GM18502 (cell line): ENCODE results near the gene OSM.

ENCODE experiments used
- ATAC-seq: cut with Tn5 transposase; IDR thresholded peaks from one replicate; pipeline ENCODE4 v1.9.1; 2021; ENCODE audit warnings: mild to moderate bottlenecking; ENCODE audit not compliant: unreplicated experiment, poor library complexity

OSM gene

GRCh38 chr22:30286813-30287647 lies 20.4 kb upstream of the OSM start:
- no peak for ATAC-seq

- ATAC-seq: no peak
Measured at GRCh38 chr22:30286331-30286730, 19.7 kb upstream of the OSM start.

- no peak for ATAC-seq
Measured at GRCh38 chr22:30285846-30286200, 19.2 kb upstream of the OSM start.

GRCh38 chr22:30285176-30285845 lies 18.7 kb upstream of the OSM start:
- ATAC-seq: no peak

- ATAC-seq: no peak
Measured at GRCh38 chr22:30284666-30285065, 18.0 kb upstream of the OSM start.

- no peak for ATAC-seq
Measured at GRCh38 chr22:30284172-30284571, 17.5 kb upstream of the OSM start.

- no peak for ATAC-seq
Measured at GRCh38 chr22:30283342-30283741, 16.7 kb upstream of the OSM start.

- ATAC-seq: no peak
Measured at GRCh38 chr22:30282616-30283046, 16.0 kb upstream of the OSM start.

- ATAC-seq: no peak
Measured at GRCh38 chr22:30280505-30280904, 13.9 kb upstream of the OSM start.

- no peak for ATAC-seq
Measured at GRCh38 chr22:30279932-30280331, 13.3 kb upstream of the OSM start.

- ATAC-seq: no peak
Measured at GRCh38 chr22:30279046-30279788, 12.6 kb upstream of the OSM start.

- ATAC-seq: no peak
Measured at GRCh38 chr22:30277547-30278344, 11.1 kb upstream of the OSM start.

GRCh38 chr22:30276039-30276438 lies 9.4 kb upstream of the OSM start:
- ATAC-seq: no peak

- no peak for ATAC-seq
Measured at GRCh38 chr22:30275625-30276024, 9.0 kb upstream of the OSM start.

- ATAC-seq: no peak
Measured at GRCh38 chr22:30274437-30274812, 7.8 kb upstream of the OSM start.

- ATAC-seq: no peak
Measured at GRCh38 chr22:30273711-30274436, 7.2 kb upstream of the OSM start.

- ATAC-seq: no peak
Measured at GRCh38 chr22:30272781-30273601, 6.3 kb upstream of the OSM start.

- no peak for ATAC-seq
Measured at GRCh38 chr22:30270832-30271231, 4.2 kb upstream of the OSM start.

- no peak for ATAC-seq
Measured at GRCh38 chr22:30268331-30268730, 1.7 kb upstream of the OSM start.
